HUDEP-2 (cell line): ENCODE data around the gene KLHL11.

Source experiments
- DNase-seq, 76 experiments: peaks; one replicate each; lab custom pipeline; 2025; ENCODE audit not compliant: unreplicated experiment in 76 of 76; lab: John Stamatoyannopoulos, UW

KLHL11 gene

DNA sequence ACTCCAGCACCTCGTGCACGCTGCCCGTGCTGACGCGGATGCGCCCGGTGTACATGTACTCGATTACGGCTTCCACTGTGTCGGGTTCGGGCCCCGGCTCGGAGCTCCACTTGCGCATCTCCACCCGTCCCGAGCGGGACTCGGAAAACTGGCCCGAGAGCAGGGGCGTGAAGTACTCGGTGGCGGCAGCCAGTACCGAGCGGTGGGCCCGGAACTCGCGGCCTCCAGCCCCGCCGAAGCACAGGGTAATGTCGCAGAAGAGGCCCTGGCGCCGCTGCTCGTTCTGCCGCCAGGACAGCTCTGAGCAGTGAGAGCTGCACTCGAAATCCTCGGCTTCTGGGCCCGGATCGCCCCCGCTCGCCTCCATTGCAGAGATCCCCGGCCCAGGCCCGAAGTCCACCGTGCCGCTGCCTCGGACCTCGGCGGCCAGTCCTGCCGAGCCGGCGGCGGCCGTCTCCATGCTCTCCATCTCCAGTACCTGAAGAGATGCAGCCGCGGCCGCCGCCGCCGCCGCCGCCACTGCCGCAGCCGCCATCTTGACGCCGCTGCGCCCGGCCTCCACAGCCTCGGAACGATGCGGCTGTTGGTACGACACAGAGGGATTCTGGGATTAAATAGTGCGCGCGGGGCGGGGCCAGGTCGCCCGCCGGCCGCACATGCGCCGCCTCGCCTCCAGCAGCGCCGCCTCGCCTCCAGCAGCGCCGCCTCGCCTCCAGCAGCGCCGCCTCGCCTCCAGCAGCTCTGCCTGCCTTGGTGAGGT, at the start of gene KLHL11:
Gene KLHL11 (minus strand): TSS at position 588 of the 760 bp plus-strand sequence. CDS start 53 bp downstream, at position 535.
- peak in 74 of 76 experiments; percentile 15 to 91 (median 76) for DNase-seq

DNA sequence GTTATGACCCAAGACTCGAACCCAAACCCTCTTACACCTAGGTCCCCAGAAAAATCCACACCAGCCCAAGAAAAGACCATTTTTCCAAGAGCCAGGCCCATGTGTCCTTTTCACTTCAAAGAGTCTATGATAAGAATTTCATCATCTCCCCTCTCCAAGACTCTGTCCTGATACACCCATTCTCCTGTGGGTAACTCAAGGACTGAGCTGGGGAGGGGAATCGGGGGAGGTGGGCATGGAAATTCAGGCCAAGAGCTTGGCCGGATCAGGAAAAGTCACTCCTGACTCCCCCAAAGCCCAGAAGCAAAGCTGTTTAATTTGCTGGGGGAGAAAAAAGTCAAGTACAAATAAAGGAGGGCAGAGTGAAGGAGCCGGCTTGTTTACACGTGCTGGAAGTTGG, 49.8 kb upstream of the KLHL11 start:
- no peak for DNase-seq

DNA sequence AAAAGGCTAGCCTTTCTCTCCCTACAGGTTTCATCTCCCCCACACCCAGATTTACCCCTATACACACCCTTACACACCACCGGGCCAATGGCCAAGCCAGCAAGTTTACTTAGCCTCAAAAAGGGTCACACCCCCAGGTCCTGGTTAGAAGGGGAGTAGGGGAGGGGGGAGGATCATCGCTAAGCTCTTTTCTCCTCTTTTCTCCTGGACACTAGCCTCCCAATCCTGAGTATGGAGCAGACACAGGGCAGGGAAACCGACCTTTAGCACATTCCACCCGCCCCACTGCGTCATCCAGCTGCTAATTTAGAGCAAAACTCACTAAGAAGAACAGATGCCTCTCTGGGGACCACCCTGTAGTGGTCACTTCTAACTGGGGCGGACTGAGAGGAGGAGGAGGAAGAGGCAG, 49.1 kb upstream of the KLHL11 start:
- DNase-seq = no peak

GRCh38 chr17:41913798-41914197, 48.6 kb upstream of the KLHL11 start:
- no peak for DNase-seq

DNA sequence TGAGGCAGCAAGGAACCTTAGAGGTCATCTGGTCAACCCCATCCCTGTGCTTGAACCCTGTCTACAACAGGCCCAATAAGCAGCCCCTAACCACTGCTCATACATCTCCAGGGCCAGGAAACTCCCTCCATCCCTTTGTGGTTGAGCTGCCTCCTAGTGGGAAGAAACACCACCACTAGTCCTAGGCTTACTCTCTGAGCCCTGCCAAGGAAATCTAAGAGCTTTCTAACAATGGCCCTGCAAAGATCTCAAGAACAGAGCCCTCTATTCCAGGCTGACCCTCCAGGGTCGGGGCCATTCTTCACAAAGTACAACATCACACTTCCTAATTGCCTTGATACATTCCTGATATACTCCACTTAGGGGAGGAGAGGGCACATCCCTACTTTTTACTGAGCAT, 47.7 kb upstream of the KLHL11 start:
- no peak for DNase-seq

GRCh38 chr17:41910701-41911391, 45.6 kb upstream of the KLHL11 start:
- no peak for DNase-seq

DNA sequence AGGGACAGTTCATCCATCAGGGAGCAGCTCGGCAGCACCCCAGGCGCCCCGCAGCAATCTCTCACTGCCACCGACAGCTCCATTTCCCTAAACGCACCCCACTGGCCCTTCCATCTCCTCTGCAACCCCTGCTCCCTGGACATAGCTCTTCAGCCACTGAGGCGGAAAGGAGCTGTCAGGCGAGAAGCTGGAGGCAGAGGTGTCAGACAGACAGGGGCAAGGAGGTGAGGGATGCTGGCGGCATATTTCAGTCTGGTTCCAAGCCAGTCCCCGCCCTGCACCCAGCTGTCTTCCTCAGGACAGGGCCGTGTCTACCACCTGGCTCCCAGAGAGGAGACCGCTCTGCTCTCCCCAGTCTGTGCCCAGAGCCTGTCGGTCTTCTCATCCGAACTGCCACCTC, 43.9 kb upstream of the KLHL11 start:
- DNase-seq = no peak

- no peak for DNase-seq
Measured at GRCh38 chr17:41907633-41908539, 42.7 kb upstream of the KLHL11 start.

DNA sequence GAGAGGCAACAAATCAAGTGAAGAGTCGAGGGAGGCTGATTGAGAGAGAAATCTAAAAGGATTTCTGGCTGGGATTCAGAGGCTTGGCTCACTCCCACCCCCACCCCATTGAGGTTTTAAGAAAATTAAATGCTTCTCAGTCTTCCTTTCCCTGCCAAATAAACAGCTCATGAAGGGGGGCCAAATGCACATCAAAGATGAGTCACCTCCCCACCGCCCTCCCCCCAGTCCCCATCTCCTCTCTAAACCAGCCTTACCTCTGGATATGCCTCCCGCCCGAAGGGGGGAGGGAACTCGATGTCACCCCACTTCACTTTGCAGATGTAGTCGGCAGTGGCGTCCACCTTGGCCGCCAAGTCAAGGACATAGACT, 41.9 kb upstream of the KLHL11 start:
- DNase-seq = no peak

DNA sequence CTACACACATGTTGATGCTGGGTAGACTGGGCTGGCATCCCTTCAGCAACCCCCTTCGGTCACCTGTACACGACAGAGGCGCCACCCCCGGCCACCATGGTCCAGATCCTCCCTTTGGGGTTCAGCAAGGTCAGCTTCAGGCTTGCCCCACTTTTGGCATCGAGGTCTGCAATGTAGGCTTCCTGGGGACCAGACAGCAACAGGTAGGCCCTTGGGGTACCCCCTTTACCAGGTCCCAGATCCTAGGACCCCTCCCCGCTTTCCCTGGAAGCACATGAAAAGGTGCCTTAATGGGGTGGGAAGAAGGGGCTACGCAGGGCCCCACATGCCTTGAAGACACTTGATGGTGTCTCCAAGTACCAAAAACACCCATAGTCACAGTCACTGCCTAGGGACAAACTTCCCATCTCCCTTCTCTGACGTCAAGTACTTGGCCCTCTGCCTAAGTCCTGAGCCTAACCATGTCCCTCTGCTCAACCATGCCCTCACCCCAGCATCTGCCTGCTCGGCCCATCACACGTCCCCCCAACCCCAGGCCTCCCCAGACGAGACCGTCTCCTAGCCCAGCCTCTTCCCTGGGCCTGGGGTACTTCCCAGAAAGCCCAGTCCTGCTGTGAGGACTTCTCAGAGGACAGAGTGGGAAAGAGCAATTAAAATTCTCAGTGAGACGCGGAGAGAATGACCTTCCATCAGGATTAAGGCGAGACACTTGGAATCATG, 41.4 kb upstream of the KLHL11 start:
- DNase-seq = no peak

- DNase-seq = no peak
Measured at GRCh38 chr17:41905172-41905571, 39.9 kb upstream of the KLHL11 start.

DNA sequence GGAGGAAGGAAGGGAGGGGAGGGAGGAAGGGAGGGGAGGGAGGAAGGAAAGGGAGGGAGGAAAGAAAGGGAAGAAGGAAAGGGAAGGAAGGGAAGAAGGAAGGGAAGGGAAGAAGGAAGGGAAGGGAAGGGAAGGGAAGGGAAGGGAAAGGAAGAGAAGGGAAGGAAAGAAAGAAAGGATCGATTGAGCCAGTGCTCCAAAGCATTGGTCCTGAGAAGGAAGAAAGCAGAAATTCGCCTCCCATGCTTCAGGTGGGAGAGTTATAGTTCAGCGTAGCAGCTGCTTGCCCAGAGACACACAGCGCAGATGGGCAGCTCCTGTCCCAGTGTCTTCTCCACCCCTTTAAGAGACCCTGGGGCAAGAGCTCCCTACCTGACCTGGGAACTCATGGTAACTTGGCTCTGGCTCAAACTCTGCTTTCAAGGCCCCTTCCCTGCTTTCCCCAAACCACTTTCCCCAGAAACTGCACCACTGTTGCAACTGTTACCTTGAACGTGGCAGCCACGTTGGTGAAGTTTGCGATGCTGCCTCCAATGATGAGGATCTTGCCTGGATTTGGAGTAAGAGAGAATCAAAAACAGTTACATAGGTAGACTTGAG, 39.1 kb upstream of the KLHL11 start:
- DNase-seq = no peak

DNA sequence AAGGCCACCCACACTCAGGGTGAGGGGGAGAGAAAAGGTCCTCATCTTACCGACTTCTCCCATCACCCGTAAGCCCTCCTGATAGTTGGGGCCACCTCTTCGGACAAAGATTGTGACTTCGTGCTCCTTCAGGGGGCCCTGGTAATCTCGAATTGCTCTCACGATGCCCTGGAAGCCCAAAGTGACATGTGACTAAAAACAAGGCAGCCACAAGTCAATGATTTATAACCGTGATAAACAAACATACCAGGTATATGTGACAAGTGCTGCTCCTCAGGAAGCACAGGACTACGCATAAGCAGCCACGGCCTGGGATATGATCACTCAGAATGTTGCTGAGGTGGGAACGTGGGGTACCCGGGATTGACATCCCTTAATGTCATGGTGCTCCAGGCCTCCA, 36.4 kb upstream of the KLHL11 start:
- DNase-seq = no peak

DNA sequence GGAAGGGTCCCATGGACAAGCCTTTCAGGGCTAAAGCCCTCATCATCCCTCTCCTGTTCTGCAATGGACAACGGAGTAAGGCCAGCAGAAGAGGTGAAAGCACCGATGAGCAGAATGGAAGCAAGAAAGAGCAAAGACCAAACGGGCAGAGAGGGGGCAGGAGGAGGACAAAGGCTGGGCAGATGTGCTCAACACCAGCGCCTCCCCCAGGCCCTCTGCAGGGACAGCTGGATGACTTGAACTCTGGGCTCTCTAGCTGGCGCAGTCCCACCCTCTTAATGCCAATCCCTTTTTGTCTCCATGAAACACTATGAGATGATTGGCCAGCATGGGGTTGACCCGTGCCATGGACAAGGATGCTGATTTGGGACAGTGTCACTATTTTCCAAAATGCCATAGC, 31.5 kb upstream of the KLHL11 start:
- DNase-seq = no peak

DNA sequence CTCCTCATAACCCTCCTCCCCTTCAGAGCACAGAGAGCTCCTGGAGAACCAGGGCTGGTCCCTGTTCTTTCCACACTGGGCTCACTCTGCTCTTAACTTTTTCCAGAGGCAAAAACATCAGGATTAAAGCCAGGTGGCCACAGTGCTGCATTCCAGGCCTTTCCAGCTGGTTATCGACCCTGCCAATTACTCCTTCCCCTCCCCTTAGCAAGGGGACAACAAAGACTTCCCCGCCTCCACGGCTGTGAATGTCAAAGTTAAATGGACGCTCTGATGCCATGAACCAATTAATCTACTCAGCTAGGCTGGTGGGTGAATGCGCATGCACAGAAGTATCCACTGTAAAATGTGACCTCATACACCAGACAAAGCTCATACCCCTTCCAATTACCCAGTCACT, 30.4 kb upstream of the KLHL11 start:
- DNase-seq = no peak

GRCh38 chr17:41894791-41895331, 29.6 kb upstream of the KLHL11 start:
- DNase-seq = no peak

GRCh38 chr17:41893384-41893783, 28.2 kb upstream of the KLHL11 start:
- DNase-seq = no peak

GRCh38 chr17:41892021-41892376, 26.8 kb upstream of the KLHL11 start:
- DNase-seq = no peak

GRCh38 chr17:41891135-41892020, 26.2 kb upstream of the KLHL11 start:
- no peak for DNase-seq
